Measurements from ENCODE around the gene ZNF148. TPM values are rescaled to one million over a fixed set of nuclear protein-coding genes. Genes with fewer than 3 reads are reported as not detected.

The ZNF148 gene
- total RNA-seq, 6 donors from 2014 or later: 24.5 to 42.9 (median 32.8) TPM

DNA sequence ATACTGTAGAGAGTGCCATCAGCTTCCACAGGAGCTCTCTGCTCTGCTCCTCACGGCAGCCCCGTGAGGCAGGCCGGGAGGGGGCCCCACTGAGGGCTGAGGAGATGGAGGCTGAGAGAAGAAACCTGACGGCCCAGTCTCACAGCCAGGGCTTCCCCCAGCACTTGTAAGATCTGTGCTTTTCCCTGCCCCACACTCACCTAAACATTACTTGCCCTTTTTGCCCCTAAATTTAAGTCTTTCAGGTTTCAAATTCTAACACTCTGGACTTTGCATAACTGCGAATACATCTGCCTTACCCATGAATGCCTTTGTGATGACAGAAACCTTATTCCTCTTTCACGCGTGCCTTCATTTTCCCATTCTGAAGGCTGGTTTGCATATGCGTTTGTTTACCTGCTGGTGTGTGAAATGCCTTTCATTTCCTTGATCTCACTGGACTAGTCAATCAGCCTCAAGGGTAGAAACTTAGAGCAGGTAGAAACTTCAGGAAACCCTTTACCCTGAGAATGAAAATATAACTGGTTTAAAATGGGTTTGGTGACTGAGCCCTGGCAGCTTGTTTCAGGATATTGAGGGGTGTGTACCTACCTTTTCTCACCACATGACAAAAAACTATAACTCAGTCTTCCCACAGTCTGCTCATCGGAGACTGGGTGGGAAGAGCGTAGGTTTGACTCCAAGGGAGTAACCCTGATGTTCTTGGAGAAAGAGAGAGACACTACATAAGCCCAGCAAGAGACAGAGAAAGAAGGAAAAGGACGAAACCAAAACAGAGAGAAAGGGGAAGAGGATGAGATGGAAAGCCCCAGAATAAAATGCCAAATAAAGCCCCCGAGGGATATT, 182.7 kb downstream of the ZNF148 start:
- no peak for ATAC-seq (ENCODE audit: low FRiP score in 2 of 2)
- Histone ChIP-seq H3K27me3 (no peaks in the 10 kb centered on the region), H3K4me1 (peaks cover 0 to 2% (median 0%) of the 10 kb centered on the region in 4 donors), H3K27ac (no peak overlapping the region), H3K4me3 (no peak overlapping the region), H3K9me3 (no peaks in the 10 kb centered on the region), H3K36me3 (no peaks in the 10 kb centered on the region)
- DNase-seq: peak in 1 of 2 donors; percentile 40
- TF ChIP-seq POLR2A (IDR thresholded peaks at IDR 0.05) (no peak), POLR2AphosphoS5 (IDR thresholded peaks at IDR 0.05) (no peak), EP300 (IDR thresholded peaks at IDR 0.05) (no peak)
- TF ChIP-seq, protein P1, sequence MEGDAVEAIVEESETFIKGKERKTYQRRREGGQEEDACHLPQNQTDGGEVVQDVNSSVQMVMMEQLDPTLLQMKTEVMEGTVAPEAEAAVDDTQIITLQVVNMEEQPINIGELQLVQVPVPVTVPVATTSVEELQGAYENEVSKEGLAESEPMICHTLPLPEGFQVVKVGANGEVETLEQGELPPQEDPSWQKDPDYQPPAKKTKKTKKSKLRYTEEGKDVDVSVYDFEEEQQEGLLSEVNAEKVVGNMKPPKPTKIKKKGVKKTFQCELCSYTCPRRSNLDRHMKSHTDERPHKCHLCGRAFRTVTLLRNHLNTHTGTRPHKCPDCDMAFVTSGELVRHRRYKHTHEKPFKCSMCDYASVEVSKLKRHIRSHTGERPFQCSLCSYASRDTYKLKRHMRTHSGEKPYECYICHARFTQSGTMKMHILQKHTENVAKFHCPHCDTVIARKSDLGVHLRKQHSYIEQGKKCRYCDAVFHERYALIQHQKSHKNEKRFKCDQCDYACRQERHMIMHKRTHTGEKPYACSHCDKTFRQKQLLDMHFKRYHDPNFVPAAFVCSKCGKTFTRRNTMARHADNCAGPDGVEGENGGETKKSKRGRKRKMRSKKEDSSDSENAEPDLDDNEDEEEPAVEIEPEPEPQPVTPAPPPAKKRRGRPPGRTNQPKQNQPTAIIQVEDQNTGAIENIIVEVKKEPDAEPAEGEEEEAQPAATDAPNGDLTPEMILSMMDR (IDR thresholded peaks at IDR 0.05): no peak
- 76% methylated on average over 12 of the region's 12 CpGs for WGBS, 2 donors

DNA sequence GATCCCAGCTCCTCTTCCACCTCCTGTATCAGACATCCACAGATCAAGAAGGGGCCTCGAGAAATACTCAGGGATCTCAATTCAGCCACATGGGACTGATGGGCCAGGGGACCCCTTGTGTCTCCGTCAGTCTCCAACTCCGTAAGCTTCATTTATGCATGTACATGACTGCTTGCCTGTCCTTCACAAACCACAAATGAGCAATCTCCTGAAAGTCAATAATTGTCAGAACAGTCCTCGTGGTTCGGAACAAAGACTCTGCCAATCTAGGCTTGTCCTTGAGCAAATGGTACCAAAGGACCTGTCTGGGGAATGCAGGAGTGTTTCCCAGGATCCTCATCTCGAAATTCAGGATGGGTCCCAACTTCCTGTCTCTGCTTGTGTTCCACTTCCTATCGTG, 183.4 kb downstream of the ZNF148 start:
- 73 to 82% methylated on average over 7 of the region's 7 CpGs for WGBS, 2 donors
- H3K27me3 ChIP-seq: no peaks in the 10 kb centered on the region
- H3K36me3 ChIP-seq: no peaks in the 10 kb centered on the region
- TF ChIP-seq POLR2AphosphoS5 (IDR thresholded peaks at IDR 0.05): no peak
- DNase-seq (no peak), ATAC-seq (ENCODE audit: low FRiP score in 2 of 2) (no peak)
- no peaks in the 10 kb centered on the region for H3K9me3 ChIP-seq
- H3K27ac ChIP-seq: no peak overlapping the region
- no peaks in the 10 kb centered on the region for H3K4me1 ChIP-seq
- no peak overlapping the region for H3K4me3 ChIP-seq

DNA sequence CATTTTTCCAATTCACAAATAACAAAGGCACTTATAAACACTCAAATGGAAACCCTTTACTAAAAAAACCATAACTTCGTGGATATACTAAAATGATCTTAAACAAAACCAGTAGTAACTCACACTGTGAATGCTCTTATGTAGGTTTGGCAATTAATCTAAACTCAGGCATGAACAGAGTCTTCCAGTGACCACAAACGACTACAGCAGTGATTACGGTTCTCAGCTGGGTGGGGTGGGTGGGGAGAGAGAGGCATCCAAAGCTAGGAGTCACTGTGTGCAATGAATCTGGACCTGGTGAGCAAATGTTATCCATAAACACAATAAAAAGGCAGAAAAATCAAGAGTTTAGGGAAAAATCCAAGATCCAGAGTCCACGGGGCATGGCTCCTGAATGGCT, 183.9 kb downstream of the ZNF148 start:
- H3K27me3 ChIP-seq: no peaks in the 10 kb centered on the region
- TF ChIP-seq POLR2A (IDR thresholded peaks at IDR 0.05) (no peak), POLR2AphosphoS5 (IDR thresholded peaks at IDR 0.05) (no peak), EP300 (IDR thresholded peaks at IDR 0.05) (no peak)
- TF ChIP-seq, protein P1 (IDR thresholded peaks at IDR 0.05): no peak
- no peaks in the 10 kb centered on the region for H3K9me3 ChIP-seq
- 82 to 84% methylated on average over 4 of the region's 4 CpGs for WGBS, 2 donors
- DNase-seq (no peak), ATAC-seq (ENCODE audit: low FRiP score in 2 of 2) (no peak)
- no peak overlapping the region for H3K4me3 ChIP-seq
- H3K27ac ChIP-seq: no peak overlapping the region
- no peaks in the 10 kb centered on the region for H3K36me3 ChIP-seq
- no peaks in the 10 kb centered on the region for H3K4me1 ChIP-seq

DNA sequence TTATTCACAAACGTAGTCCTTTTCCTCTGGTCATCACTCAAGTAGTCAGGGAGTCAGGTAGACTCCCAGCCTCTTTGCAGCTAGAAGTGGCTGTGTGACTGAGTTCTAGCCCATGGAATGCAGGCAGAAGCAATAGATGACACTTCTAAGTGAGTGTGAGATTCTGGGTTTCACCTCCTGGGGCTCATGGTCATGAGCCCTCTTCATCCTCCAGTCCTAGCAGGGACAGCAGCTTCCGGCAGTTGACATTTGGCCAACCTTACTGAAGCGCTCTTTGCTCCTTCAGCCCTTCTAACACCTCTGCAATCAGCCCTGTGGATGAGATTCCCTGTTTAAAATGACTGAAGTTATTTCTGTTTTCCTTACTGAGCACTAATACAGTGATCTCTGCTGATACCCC, 184.3 kb downstream of the ZNF148 start:
- H3K27me3 ChIP-seq: no peaks in the 10 kb centered on the region
- H3K27ac ChIP-seq: no peak overlapping the region
- ATAC-seq (ENCODE audit: low FRiP score in 2 of 2) (no peak), DNase-seq (no peak)
- no peaks in the 10 kb centered on the region for H3K9me3 ChIP-seq
- no peaks in the 10 kb centered on the region for H3K36me3 ChIP-seq
- TF ChIP-seq POLR2AphosphoS5 (IDR thresholded peaks at IDR 0.05): no peak
- TF ChIP-seq, protein P1 (IDR thresholded peaks at IDR 0.05): no peak
- no peak for TF ChIP-seq POLR2A (IDR thresholded peaks at IDR 0.05)
- no peak for TF ChIP-seq EP300 (IDR thresholded peaks at IDR 0.05)
- H3K4me3 ChIP-seq: no peak overlapping the region
- no peaks in the 10 kb centered on the region for H3K4me1 ChIP-seq
- WGBS, 2 donors: 61 to 89% methylated on average over 3 of the region's 3 CpGs

GRCh38 chr3:125189378-125190165, 185.6 kb downstream of the ZNF148 start:
- H3K27ac ChIP-seq: no peak overlapping the region
- ATAC-seq (ENCODE audit: low FRiP score in 2 of 2) (peak in 1 of 2 donors; percentile 3), DNase-seq (no peak)
- TF ChIP-seq, protein P1 (IDR thresholded peaks at IDR 0.05): no peak
- no peak for TF ChIP-seq POLR2A (IDR thresholded peaks at IDR 0.05)
- no peak for TF ChIP-seq EP300 (IDR thresholded peaks at IDR 0.05)
- no peak for TF ChIP-seq POLR2AphosphoS5 (IDR thresholded peaks at IDR 0.05)
- no peaks in the 10 kb centered on the region for H3K27me3 ChIP-seq
- no peaks in the 10 kb centered on the region for H3K9me3 ChIP-seq
- 94 to 98% methylated on average over 7 of the region's 7 CpGs for WGBS, 2 donors
- no peaks in the 10 kb centered on the region for H3K36me3 ChIP-seq
- no peaks in the 10 kb centered on the region for H3K4me1 ChIP-seq
- no peak overlapping the region for H3K4me3 ChIP-seq

All from upper lobe of left lung (tissue), 6 donors.